ENCODE results near the gene GNPAT.

GNPAT gene

DNA sequence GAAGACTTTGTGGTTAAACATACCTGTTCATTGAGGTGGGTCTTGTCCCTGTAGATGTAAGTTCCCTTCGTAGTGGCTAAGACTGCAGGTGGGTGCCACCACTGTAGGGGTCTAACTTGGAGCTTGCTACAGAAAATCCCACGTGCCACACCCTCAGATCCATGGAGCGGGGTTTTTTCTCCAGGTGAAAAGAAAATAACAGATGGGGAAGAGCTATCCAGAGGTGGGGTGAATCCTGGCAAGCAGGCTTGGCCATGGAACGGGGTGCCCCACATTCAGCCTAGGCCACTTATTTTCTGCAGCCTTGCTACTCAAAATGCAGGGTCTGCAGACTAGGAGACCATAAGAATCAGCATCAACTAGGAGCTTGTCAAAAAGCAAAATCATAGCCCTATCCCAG is 72.6 kb downstream of the GNPAT start:
- no peak overlapping the region for H3K27ac ChIP-seq (ENCODE audit: low read depth, low read length, poor library complexity, severe bottlenecking)
- H3K27me3 ChIP-seq (ENCODE audit: insufficient read depth, low read length): no peaks in the 10 kb centered on the region
- TF ChIP-seq, protein P1, sequence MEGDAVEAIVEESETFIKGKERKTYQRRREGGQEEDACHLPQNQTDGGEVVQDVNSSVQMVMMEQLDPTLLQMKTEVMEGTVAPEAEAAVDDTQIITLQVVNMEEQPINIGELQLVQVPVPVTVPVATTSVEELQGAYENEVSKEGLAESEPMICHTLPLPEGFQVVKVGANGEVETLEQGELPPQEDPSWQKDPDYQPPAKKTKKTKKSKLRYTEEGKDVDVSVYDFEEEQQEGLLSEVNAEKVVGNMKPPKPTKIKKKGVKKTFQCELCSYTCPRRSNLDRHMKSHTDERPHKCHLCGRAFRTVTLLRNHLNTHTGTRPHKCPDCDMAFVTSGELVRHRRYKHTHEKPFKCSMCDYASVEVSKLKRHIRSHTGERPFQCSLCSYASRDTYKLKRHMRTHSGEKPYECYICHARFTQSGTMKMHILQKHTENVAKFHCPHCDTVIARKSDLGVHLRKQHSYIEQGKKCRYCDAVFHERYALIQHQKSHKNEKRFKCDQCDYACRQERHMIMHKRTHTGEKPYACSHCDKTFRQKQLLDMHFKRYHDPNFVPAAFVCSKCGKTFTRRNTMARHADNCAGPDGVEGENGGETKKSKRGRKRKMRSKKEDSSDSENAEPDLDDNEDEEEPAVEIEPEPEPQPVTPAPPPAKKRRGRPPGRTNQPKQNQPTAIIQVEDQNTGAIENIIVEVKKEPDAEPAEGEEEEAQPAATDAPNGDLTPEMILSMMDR (IDR thresholded peaks at IDR 0.05; ENCODE audit: low read length): no peak
- TF ChIP-seq EZH2 (IDR thresholded peaks at IDR 0.05; ENCODE audit: borderline replicate concordance, low read length): no peak
- no peaks in the 10 kb centered on the region for H3K9me2 ChIP-seq (ENCODE audit: low read depth, low read length)
- H3K4me1 ChIP-seq (ENCODE audit: insufficient read depth, low read length, severe bottlenecking): no peaks in the 10 kb centered on the region
- no peaks in the 10 kb centered on the region for H3K9me3 ChIP-seq (ENCODE audit: low read length)
- H3K4me2 ChIP-seq (ENCODE audit: low read length): no peak overlapping the region
- H3F3A ChIP-seq (ENCODE audit: insufficient read depth, low read length): no peaks in the 10 kb centered on the region
- H2AFZ ChIP-seq (ENCODE audit: low read length): no peak overlapping the region
- no peak overlapping the region for H3K4me3 ChIP-seq (ENCODE audit: low read depth, low read length, poor library complexity, severe bottlenecking)
- no peaks in the 10 kb centered on the region for H3K79me2 ChIP-seq (ENCODE audit: insufficient read depth, low read length)
- H4K20me1 ChIP-seq (ENCODE audit: insufficient read depth, low read length): no peaks in the 10 kb centered on the region
- no peaks in the 10 kb centered on the region; the same call in 1 of the 2 replicates for H3K36me3 ChIP-seq (ENCODE audit: insufficient read depth, low read length)
- no peak overlapping the region for H3K9ac ChIP-seq (ENCODE audit: low read length)

DNA sequence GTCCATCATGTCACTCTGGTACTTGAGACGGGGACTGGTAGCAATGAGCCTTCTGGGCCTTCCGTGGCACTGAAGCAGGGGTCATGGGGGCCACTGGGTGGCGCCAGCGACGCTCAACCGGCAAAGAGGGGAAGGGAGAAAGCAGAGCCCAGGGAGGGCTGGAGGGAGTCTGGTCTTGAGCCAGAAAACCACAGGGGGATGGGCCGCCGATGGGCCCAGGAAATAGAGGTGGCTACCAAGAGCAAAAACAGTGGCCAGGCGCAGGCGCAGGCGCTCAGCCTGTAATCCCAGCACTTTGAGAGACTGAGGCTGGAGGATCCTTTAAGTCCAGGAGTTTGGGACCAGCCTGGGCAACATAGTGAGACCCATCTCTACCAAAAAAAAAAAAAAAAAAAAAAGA is 74.9 kb downstream of the GNPAT start:
- Histone ChIP-seq H4K20me1 (ENCODE audit: insufficient read depth, low read length) (no peaks in the 10 kb centered on the region), H3K9ac (ENCODE audit: low read length) (no peak overlapping the region), H3K9me3 (ENCODE audit: low read length) (no peaks in the 10 kb centered on the region), H2AFZ (ENCODE audit: low read length) (no peak overlapping the region), H3K79me2 (ENCODE audit: insufficient read depth, low read length) (no peaks in the 10 kb centered on the region), H3K4me2 (ENCODE audit: low read length) (no peak overlapping the region), H3K27me3 (ENCODE audit: insufficient read depth, low read length) (no peaks in the 10 kb centered on the region), H3F3A (ENCODE audit: insufficient read depth, low read length) (no peaks in the 10 kb centered on the region), H3K36me3 (ENCODE audit: insufficient read depth, low read length) (no peaks in the 10 kb centered on the region; the same call in 1 of the 2 replicates), H3K9me2 (ENCODE audit: low read depth, low read length) (no peaks in the 10 kb centered on the region), H3K27ac (ENCODE audit: low read depth, low read length, poor library complexity, severe bottlenecking) (no peak overlapping the region), H3K4me1 (ENCODE audit: insufficient read depth, low read length, severe bottlenecking) (no peaks in the 10 kb centered on the region), H3K4me3 (ENCODE audit: low read depth, low read length, poor library complexity, severe bottlenecking) (no peak overlapping the region)
- no peak for TF ChIP-seq EZH2 (IDR thresholded peaks at IDR 0.05; ENCODE audit: borderline replicate concordance, low read length)
- TF ChIP-seq, protein P1 (IDR thresholded peaks at IDR 0.05; ENCODE audit: low read length): peak; percentile 79

DNA sequence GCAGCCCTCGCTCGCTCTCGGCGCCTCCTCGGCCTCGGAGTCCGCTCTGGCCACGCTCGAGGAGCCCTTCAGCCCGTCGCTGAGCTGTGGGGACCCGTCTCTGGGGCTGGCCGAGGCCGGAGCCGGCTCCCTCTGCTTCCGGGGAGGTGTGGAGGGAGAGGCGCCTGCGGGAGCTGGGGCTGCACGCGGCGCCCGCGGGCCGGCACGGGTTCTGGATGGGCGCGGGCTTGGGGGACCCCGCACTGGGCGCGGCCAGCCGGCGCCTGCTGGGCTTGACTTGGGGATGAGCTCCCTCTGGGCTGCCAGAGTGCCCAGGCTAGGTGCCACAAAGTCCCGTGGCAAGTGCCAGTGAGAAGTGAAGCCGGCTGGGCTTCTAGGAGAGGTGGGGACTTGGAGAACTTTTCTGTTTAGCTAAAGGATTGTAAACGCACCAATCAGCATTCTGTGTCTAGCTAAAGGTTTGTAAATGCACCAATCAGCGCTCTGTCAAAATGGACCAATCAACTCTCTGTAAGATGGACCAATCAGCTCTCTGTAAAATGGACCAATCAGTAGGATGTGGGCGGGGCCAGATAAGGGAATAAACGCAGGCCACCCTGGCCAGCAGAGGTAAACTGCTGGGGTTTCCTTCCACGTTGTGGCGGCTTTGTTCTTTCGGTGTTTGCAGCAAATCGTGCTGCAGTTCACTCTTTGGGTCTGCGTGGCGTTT is 76.4 kb downstream of the GNPAT start:
- Histone ChIP-seq H3K79me2 (ENCODE audit: insufficient read depth, low read length) (no peaks in the 10 kb centered on the region), H3K4me3 (ENCODE audit: low read depth, low read length, poor library complexity, severe bottlenecking) (no peak overlapping the region), H3F3A (ENCODE audit: insufficient read depth, low read length) (no peaks in the 10 kb centered on the region), H2AFZ (ENCODE audit: low read length) (no peak overlapping the region), H3K9ac (ENCODE audit: low read length) (no peak overlapping the region), H3K27me3 (ENCODE audit: insufficient read depth, low read length) (no peaks in the 10 kb centered on the region), H3K4me1 (ENCODE audit: insufficient read depth, low read length, severe bottlenecking) (no peaks in the 10 kb centered on the region), H3K9me3 (ENCODE audit: low read length) (no peaks in the 10 kb centered on the region), H3K9me2 (ENCODE audit: low read depth, low read length) (no peaks in the 10 kb centered on the region), H3K4me2 (ENCODE audit: low read length) (no peak overlapping the region), H3K27ac (ENCODE audit: low read depth, low read length, poor library complexity, severe bottlenecking) (no peak overlapping the region), H4K20me1 (ENCODE audit: insufficient read depth, low read length) (no peaks in the 10 kb centered on the region), H3K36me3 (ENCODE audit: insufficient read depth, low read length) (no peaks in the 10 kb centered on the region)
- no peak for TF ChIP-seq EZH2 (IDR thresholded peaks at IDR 0.05; ENCODE audit: borderline replicate concordance, low read length)
- TF ChIP-seq, protein P1 (IDR thresholded peaks at IDR 0.05; ENCODE audit: low read length): no peak
